B cell (primary cell): ENCODE measurements around the gene NOS3. TPM values are rescaled to one million over a fixed set of nuclear protein-coding genes. Genes with fewer than 3 reads are reported as not detected.

Source experiments
- ATAC-seq: fragments of 200-7000 bp; cut with Tn5 transposase; one replicate; pipeline ENCODE4 v1.10.0; 2021; ENCODE audit warnings: low read depth, mild to moderate bottlenecking, moderate number of reproducible peaks, moderate library complexity
- CTCF ChIA-PET: fragments of 350-600 bp; sonication (Branson Sonifier 250); formaldehyde crosslinking; loops from one replicate; lab custom pipeline; 2021; ENCODE audit warnings: antibody characterized with exemption, inconsistent platforms; lab: Charles Lee
- POLR2A ChIA-PET: fragments of 350-600 bp; sonication (Branson Sonifier 250); formaldehyde crosslinking; loops from one replicate; lab custom pipeline; 2021; ENCODE audit warnings: antibody characterized with exemption; lab: Charles Lee
- DNase-seq: peaks from one replicate; pipeline ENCODE4 v3.0.0; 2013
- H2AFZ ChIP-seq: 2 replicates; pipeline ENCODE4 v1.6.1; 2012; ENCODE audit warnings: mild to moderate bottlenecking, low read depth, low read length; ENCODE audit not compliant: insufficient read depth, poor library complexity, severe bottlenecking
- H3K27ac ChIP-seq, 2 donors: 1 replicate in 1 of 2; 2 replicates in 1 of 2; pipeline ENCODE4 v1.5.1; 2012 to 2013; ENCODE audit warnings: low read length in 2 of 2, mild to moderate bottlenecking in 2 of 2, moderate library complexity in 1 of 2
- H3K27me3 ChIP-seq, 4 experiments: fragments of 200-600 bp in 1 of 4; sonication (generic) in 1 of 4; replicated peaks in 1 of 4; 1 replicate in 2 of 4; 2 replicates in 2 of 4; pipeline versions ENCODE4 v1.6.1 to v1.7.0; 2013 to 2016; ENCODE audit warnings: low read length in 3 of 4, mild to moderate bottlenecking in 2 of 4, mixed read lengths in 1 of 4, moderate library complexity in 1 of 4; ENCODE audit not compliant: insufficient read depth in 4 of 4, control insufficient read depth in 3 of 4; ENCODE audit errors: control extremely low read depth in 1 of 4
- H3K36me3 ChIP-seq, 2 experiments: replicated peaks in 1 of 2; 1 replicate in 1 of 2; 2 replicates in 1 of 2; pipeline versions ENCODE4 v1.6.1 to v1.7.1; 2013; ENCODE audit warnings: low read length in 1 of 2; ENCODE audit not compliant: insufficient read depth in 2 of 2, control insufficient read depth in 1 of 2; ENCODE audit errors: control extremely low read depth in 1 of 2, extremely low read depth in 1 of 2
- H3K4me1 ChIP-seq, 2 donors: fragments of 200-600 bp in 1 of 2; sonication (generic) in 1 of 2; 1 replicate in 1 of 2; 2 replicates in 1 of 2; pipeline versions ENCODE4 v1.5.1 to v1.6.1; 2013 to 2017; ENCODE audit warnings: low read length in 2 of 2; ENCODE audit not compliant: control insufficient read depth in 2 of 2, insufficient read depth in 2 of 2
- H3K4me2 ChIP-seq: replicated peaks from 2 replicates; pipeline ENCODE3; 2012; ENCODE audit warnings: mild to moderate bottlenecking, low read depth, low read length; ENCODE audit not compliant: poor library complexity, severe bottlenecking
- H3K4me3 ChIP-seq, 5 experiments: fragments of 200-600 bp in 1 of 5; sonication (generic) in 1 of 5; 1 replicate in 3 of 5; 2 replicates in 2 of 5; pipeline versions ENCODE4 v1.5.1 to v1.7.0; 2011 to 2016; ENCODE audit warnings: low read length in 4 of 5, mild to moderate bottlenecking in 4 of 5, low read depth in 2 of 5, control low read depth in 1 of 5, moderate library complexity in 1 of 5; ENCODE audit not compliant: insufficient read depth in 1 of 5; ENCODE audit errors: control extremely low read depth in 1 of 5, extremely low read depth in 1 of 5
- H3K79me2 ChIP-seq: fragments of 200-600 bp; sonication (generic); one replicate; pipeline ENCODE4 v1.6.0; 2016; ENCODE audit warnings: low read length; ENCODE audit not compliant: control insufficient read depth, insufficient read depth
- H3K9ac ChIP-seq: fragments of 200-600 bp; sonication (generic); 2 replicates; pipeline ENCODE4 v1.6.1; 2017; ENCODE audit warnings: mild to moderate bottlenecking, low read length, moderate library complexity
- H3K9me3 ChIP-seq, 3 donors: one replicate each; pipeline versions ENCODE4 v1.6.1 to v1.7.1; 2013; ENCODE audit warnings: low read length in 2 of 3; ENCODE audit not compliant: control insufficient read depth in 2 of 3, insufficient read depth in 1 of 3; ENCODE audit errors: control extremely low read depth in 1 of 3
- H4K20me1 ChIP-seq: 2 replicates; pipeline ENCODE4 v1.6.0; 2012; ENCODE audit warnings: mild to moderate bottlenecking, low read length; ENCODE audit not compliant: insufficient read depth, control insufficient read depth, poor library complexity, severe bottlenecking
- H3K27ac Mint-ChIP-seq: one replicate; pipeline ENCODE4 v1.8.0; 2021; ENCODE audit warnings: mixed read lengths
- H3K27me3 Mint-ChIP-seq: one replicate; pipeline ENCODE4 v1.8.0; 2021; ENCODE audit warnings: mixed read lengths
- H3K4me1 Mint-ChIP-seq: one replicate; pipeline ENCODE4 v1.8.0; 2021; ENCODE audit warnings: mixed read lengths
- H3K4me3 Mint-ChIP-seq: one replicate; pipeline ENCODE4 v1.8.0; 2021; ENCODE audit warnings: mixed read lengths
- H3K9me3 Mint-ChIP-seq: one replicate; pipeline ENCODE4 v1.8.0; 2022; ENCODE audit warnings: mixed read lengths; ENCODE audit not compliant: insufficient read depth
- EZH2 ChIP-seq: IDR thresholded peaks from 2 replicates; pipeline ENCODE4 v1.6.1; 2012; ENCODE audit warnings: borderline replicate concordance, low read depth, mild to moderate bottlenecking, moderate library complexity, low read length; ENCODE audit not compliant: insufficient read depth, poor library complexity, severe bottlenecking
- WGBS: methylation state at CpG from one replicate; pipeline ENCODE4 v1.1.5; 2013; ENCODE audit warnings: missing lambda C conversion rate; ENCODE audit not compliant: insufficient coverage; 5-methylcytosine and 5-hydroxymethylcytosine counted together
- intact Hi-C: fragments of 100-400 bp; cut with micrococcal nuclease; formaldehyde crosslinking; loops from one replicate; pipeline ENCODE4 v1.10.0; 2022
- polyA plus RNA-seq: library from polyadenylated mRNA; depleted of rRNA; stranded (reverse); fragments of >200 nt; gene quantifications from 2 replicates; pipeline ENCODE4 v1.2.3, GENCODE V29; 2012
- total RNA-seq, 2 donors: library from RNA; stranded (reverse); fragments of 120-200 nt in 1 of 2; gene quantifications; 1 replicate in 1 of 2; 2 replicates in 1 of 2; pipeline versions ENCODE4 v1.2.3 to v1.2.4, GENCODE V29; 2013 to 2022
- TF ChIP-seq, protein P1 (sequence below): fragments of 200-600 bp; IDR thresholded peaks from one replicate; pipeline ENCODE4 v1.8.0; 2022; ENCODE audit warnings: antibody characterized with exemption, mild to moderate bottlenecking

Gene NOS3
- total and polyA plus RNA-seq, 2 donors (not counting 1 experiment from before 2014, with no cell fraction given) = 0.39 to 0.54 TPM

DNA sequence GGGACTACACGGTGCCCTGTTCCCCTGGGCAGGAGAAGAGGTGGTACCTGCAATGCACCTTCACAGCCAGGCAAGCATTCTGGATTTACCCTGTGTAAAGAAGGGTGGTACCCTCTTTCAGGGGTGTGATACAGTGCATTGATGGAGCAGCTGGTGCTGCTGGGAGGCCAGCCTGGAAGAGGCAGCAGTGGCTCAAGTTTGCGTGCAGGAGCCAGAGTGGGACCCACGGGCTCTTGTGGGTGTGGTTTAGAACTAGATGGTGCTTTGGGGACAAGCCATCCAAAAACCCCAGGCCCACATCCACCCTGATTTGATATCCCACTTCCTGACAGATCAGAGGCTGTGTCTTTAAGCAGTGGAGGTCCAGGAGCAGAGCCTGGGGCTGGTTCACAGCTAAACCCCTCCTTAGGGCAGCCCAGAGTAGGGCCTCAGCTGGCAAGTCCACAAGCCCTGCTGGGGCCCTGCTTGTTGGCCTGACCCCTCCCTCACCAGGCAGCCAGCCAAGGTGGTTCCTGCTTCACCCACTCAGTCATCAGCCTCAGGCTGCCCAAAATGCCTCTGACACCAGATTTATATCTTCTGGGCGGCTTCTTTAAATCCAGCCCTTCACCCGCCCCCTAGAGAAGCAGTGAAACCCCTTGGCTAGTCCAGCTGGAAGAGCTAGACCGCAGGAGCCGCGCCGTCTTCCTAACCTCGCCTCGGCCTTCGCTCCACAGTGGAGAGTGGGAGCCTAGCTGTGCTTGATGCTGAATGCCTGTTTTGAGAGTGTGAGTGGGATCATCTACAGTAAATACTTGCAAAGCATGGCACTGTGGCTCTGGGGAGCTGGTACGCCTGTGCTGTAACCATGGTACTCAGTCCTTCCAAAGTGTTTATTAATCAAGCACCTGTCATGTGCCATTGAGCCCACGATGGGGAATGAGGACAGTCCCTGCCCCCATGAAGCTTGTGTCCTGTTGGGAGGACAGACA, 56.1 kb downstream of the NOS3 start:
- Histone ChIP-seq H3K36me3 (no peaks in the 10 kb centered on the region), H4K20me1 (no peaks in the 10 kb centered on the region), H3K9me3 (no peaks in the 10 kb centered on the region), H3K27me3 (peaks cover 0 to 8% (median 2%) of the 10 kb centered on the region in 4 experiments), H3K27ac (no peak overlapping the region), H3K4me3 (no peak overlapping the region), H2AFZ (no peak overlapping the region), H3K9ac (no peak overlapping the region), H3K4me1 (no peaks in the 10 kb centered on the region), H3K4me2 (no peak overlapping the region), H3K79me2 (no peaks in the 10 kb centered on the region)
- ChIA-PET CTCF (no interaction called here), POLR2A (interaction anchor here (1.0 kb wide), 1 partner anchor 12 kb away, joined by 4 read pairs; no protein-coding TSS in a partner anchor)
- peak overlapping the region; percentile 4 for H3K27ac Mint-ChIP-seq
- H3K27me3 Mint-ChIP-seq = no peaks in the 10 kb centered on the region
- no peak for ATAC-seq
- WGBS = 62% methylated on average over 11 of the region's 14 CpGs
- intact Hi-C loops = no loop called here
- TF ChIP-seq, protein P1, sequence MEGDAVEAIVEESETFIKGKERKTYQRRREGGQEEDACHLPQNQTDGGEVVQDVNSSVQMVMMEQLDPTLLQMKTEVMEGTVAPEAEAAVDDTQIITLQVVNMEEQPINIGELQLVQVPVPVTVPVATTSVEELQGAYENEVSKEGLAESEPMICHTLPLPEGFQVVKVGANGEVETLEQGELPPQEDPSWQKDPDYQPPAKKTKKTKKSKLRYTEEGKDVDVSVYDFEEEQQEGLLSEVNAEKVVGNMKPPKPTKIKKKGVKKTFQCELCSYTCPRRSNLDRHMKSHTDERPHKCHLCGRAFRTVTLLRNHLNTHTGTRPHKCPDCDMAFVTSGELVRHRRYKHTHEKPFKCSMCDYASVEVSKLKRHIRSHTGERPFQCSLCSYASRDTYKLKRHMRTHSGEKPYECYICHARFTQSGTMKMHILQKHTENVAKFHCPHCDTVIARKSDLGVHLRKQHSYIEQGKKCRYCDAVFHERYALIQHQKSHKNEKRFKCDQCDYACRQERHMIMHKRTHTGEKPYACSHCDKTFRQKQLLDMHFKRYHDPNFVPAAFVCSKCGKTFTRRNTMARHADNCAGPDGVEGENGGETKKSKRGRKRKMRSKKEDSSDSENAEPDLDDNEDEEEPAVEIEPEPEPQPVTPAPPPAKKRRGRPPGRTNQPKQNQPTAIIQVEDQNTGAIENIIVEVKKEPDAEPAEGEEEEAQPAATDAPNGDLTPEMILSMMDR = no peak
- TF ChIP-seq EZH2 = no peak
- peaks cover 2% of the 10 kb centered on the region for H3K4me1 Mint-ChIP-seq
- H3K4me3 Mint-ChIP-seq = no peak overlapping the region
- no peak for DNase-seq
- no peaks in the 10 kb centered on the region for H3K9me3 Mint-ChIP-seq
